CD4-positive, alpha-beta T cell treated with Interleukin-2 at 100 ng/mL for 4 hours (primary cell): ENCODE results near the gene ITGA3.

ENCODE experiments used
- DNase-seq: peaks from one replicate; pipeline ENCODE4 v3.0.0-alpha.2; 2020; ENCODE audit warnings: low spot score

The ITGA3 gene

GRCh38 chr17:50110591-50111349 lies 54.9 kb downstream of the ITGA3 start:
- no peak for DNase-seq

- DNase-seq: no peak
Measured at GRCh38 chr17:50111673-50112655, 56.1 kb downstream of the ITGA3 start.

DNA sequence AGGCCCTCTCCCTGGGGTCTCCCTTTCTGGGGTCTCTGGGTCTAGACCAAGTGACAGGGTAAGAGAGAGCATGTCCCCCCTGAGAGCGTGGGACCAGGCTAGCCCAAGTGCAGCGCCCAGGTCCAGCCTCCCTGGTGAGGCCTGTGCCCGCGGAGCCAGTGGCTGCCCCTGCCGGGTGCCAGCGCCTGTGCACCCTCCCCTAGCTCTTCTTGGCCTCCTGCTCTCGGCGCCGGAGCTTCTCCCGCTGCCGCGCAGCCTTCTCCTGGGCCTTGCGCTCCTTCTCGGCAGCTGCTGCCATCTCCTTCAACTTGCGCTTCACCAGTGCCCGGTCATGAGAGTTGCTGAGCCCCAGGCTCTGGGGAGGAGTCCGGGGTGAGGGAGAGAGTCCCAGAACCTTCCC lies 56.8 kb downstream of the ITGA3 start:
- no peak for DNase-seq

DNA sequence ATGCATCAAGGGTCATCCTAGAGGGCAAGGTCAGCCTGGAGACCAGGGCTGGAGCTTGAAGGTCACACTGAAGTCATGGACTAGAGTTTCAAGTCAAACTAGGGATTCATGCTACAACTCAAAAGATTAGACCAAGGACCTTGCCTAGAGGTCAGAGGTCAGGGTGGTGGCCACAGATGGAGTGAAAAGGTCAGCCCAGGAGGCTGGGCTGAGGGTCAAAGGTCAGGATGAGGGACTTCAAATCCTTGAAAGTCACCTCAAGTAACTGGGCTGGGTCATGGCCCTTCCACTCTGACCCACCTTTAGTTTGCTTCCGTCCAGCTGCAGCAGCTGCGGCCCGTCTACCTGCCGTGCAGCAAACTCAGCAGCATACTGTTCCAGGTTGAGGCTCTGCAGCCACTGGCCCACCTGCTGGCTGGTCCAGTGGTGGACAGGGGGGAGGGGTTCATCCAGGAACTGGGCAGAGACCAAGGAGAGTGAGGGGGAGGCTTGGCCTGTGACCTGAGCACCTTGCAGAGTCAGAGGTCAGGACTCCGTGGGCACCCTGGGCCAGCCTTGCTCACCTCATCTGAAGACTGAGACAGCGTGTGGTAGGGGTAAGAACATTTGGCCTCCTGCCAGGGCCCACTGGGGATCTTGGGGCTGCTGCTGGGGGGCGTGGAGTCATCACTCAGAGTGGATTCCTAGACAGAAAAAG lies 57.9 kb downstream of the ITGA3 start:
- no peak for DNase-seq

GRCh38 chr17:50114401-50114800 lies 58.5 kb downstream of the ITGA3 start:
- DNase-seq: no peak

GRCh38 chr17:50114849-50115357 lies 59.0 kb downstream of the ITGA3 start:
- DNase-seq: peak; percentile 59

DNA sequence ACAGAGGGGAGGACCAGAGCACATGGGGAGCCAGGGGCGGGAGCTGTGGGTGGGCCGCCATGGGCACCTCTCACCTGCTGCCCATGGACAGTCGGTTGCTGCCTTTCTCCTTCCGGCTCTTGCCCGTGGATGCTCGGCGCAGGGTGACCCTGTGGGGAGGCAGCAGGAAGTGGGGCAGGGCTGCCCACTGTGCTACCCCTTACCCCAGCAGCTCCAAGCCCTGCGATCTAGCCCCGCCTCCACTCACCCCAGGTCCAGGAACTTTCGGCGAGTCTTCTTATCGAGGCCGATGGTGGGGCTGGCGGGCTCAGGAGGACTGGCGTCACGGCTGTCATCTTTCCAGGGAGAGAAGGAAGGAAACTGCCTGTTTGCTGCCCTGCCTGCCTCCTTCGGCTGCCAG lies 59.8 kb downstream of the ITGA3 start:
- DNase-seq: no peak

- DNase-seq: peak; percentile 56
Measured at GRCh38 chr17:50117202-50118051, 61.5 kb downstream of the ITGA3 start.

DNA sequence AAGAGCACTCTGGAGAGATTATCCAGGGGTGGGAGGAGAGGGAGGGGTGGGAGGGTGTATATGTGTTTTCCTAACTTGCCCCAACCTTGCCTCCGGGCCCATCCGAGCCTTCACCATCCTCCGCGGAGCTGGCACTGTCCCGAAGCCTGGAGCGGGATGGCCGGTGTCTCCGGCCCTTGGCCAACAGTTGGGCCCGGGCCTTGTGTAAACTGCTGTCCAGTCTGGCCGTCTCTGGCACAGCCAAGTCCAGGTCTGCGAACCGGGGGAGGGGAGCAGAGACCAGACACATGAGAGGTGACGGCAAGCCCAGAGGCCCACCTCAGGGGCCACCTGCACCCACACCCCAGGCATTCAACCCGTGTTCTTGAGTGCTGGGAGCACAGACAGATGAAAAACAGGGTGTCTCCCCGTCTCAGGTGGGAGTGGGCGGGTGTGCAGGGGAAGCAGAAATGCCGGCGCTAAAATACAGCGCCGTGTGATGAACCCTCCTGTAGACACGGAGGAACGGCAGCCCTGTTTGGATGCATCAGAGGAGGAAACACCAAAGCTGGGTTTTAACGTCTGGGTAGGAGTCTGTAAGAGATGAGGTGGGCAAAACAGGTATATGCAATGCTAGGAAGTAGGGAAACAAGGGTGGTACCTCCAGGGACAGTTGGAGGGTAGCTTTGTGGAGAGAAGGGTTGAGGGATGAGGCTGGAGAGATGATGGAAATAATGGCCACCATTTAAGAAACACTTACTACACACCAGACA lies 62.3 kb downstream of the ITGA3 start:
- no peak for DNase-seq

DNA sequence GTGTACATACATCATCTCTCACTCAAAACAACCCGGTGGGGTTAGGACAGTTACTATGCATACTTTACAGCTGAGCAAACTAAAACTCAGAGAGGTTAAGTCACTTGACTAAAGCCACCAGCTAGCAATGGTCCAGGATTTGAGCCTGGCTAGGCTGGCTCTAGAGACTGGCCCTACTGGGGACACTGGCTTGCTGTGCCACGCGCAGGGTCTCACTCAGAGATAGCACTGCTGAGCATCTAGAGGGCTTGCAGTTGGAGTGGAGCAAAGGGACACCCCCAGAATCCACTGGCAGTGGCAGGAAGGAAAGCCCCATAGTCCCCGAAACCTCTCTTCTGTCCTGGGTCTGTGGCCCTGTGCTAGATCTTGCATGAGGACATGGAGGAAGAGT lies 62.9 kb downstream of the ITGA3 start:
- DNase-seq: no peak

DNA sequence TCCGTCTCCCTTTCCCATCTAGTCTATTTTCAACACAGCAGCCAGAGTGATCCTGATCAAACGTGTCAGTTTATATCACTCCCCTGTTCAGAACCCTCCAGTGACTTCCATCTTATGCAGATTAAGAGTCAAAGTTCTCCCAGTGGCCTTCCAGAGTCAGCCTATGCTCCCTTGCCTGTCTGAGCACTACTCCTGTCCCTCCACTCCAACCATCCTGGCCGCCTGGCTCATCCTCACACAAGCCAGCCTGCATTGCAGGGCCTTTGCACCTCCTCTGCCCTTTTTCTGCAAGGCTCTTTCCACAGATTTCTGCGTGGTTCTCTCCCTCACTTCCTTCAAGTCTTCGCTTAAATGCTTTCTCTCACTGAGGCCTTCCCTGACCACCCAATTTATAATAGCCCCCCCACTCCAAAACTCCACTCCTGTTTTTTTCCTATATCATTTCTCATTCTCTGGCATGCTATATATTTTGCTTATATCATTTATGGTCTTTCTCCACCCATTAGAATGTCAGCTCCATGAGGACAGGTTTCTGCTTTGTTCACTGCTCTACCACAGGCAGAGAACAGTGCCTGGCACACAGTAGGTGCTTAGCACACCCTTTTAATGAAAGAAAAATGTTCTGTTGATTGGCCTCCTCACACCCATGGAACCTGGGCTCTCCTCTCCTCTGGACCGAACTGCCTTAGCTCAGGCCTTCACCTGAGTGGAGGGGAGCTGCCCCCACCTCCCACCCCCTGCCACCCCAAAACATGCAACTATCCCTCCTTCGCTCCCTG lies 64.8 kb downstream of the ITGA3 start:
- no peak for DNase-seq

- DNase-seq: no peak
Measured at GRCh38 chr17:50122945-50123344, 67.0 kb downstream of the ITGA3 start.

DNA sequence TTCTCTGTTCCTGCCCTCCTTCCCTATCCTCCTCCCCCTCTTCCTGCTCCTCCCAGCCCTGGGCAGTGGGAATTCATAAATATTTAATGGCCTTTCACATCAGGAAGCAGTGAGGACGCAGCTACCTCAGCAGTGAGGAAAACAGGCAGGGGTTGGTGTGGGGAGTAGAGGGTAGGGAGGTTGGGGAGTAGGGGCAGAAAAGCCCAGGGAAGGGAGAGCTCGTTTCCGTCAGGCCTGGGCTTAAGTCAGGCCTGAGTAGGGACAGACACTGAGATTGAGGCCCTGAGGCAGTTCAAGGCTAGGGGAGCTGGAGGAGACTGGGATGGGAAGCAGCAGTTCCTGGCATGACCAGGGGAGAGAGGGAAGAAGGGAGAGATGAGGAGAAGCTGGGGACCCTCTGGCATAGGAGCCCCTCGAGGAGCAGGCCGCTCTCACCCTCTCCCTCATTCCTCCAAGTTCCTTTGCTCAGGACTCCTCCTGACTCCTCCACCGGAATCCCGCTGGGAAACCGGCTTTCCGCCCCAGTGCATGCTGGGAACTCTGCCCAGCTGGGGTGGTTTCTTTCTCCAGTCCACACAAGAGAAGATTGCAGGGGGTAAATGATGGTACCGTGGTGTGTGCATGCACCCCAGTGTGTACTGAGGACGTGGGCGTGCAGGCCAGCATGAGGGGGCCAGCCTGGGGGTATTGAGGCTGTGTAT lies 67.9 kb downstream of the ITGA3 start:
- DNase-seq: no peak

DNA sequence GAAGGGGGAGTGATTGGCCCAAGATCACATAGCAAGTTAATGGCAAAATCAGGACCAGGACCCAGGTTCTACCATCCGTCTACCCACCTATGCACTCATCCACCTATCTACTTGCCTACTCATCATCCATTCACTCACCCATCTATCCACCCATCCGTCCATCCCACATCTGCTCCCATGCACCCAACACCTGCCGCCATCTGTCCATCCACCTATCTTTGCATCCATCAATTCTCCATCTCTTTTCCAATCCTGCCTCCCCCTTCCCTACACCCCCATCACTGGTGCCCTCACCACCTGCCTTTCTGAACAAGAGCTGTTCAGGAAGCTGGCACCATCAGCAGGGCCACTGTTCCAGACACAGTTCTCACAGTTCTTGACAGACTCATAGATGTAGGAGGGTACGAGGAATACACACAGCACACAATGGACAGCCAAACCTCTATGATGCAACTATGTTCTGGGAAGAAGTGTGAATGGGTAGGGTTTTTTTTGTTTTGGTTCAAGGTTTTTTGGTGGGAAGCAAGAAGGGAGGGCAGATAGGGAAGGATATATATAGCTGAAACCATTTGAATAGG lies 69.6 kb downstream of the ITGA3 start:
- no peak for DNase-seq

DNA sequence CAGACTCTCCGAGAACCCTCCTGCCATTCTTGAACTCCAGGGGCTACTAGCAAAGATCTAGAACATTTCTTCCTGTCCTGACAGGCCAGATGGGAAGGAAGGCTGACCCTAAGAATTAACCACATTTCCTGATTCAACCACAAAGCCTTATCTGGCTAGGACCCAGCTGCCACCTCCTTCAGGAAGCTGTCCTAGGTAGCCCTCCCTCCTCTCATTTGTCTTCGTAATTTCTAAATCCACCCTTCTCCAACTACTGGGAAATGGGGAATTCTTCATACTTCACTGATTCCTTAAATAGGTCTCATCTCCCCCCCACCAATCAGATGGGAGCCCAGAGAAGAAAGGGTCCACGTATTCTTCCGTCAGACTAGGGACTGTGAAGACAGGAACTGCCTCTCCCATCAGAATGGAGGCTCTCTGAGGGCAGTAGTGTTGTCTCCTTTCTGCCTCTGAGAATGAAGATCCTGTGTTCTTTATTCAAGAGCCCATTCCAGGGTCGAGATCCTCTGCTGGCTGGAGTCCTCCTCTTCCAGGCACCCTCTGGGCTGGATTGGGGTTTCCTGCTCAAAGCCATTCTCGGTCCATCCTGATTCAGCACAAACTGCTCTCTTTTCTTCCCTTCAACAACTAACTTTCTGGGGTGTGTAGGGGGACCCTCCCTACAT lies 71.9 kb downstream of the ITGA3 start:
- DNase-seq: no peak

DNA sequence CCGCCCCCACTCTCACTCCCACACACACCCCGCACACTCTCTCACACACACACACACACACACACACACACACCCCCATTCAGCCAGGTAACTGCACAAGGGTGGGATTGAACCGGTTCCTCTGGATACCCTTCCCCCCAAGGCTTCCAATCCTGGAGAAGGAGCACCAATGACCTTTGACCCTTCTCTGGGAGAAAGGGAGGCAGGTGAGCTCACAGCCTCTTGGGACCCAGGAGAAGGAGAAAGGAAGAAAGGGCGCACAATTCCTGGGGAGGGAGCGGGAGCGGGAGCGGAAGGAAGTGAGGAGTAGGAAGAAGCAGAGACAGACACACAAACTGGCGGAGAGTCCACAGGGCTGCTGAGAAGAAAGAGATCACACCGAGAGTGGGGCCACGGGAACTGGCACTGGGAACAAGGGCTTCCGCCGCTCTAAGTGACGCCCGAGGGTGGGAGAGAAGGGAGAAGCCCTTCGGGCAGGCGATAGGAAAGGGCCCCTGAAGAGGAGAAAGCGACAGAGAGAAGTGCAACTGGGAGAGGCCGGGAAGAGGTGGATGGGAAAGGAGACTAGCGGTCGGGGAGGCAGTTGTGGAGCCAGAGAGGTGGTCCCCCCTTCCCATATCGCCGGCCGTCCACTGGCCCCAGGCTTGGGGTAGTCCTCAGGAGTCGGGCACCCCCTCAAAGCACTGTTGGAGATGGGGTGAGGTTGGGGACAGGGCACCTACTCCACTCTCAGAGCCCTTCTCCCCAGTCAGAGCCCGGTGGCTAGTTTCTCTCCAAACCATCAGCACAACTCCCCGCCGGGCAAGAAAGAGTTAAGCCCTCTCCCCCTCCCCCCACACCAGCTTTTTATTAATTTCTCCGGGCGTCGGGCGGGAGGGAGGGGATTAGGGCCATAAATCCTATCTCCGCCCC lies 72.8 kb downstream of the ITGA3 start:
- DNase-seq: no peak

GRCh38 chr17:50129353-50129727 lies 73.4 kb downstream of the ITGA3 start:
- DNase-seq: no peak
